ENCODE results near the gene RNASEH2B.

DNA sequence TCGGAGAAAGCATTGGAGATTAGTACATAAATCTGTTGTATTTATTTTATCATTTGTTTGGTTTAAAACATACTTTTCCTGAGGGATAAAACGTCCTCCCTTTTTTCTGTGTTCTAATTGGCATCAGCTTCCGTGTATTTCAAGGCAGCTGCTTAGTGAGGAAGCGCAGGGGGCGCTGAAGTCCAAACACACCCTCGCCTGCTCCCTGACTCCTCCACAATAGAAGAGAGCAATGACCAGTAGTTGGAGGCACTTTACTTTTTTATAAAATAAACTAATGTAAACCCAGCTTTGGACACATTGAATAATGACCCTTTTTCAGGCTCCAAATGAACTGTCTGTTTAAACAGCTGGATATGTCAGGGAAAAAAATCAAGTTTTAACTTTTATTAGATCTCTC is 79.9 kb downstream of the RNASEH2B start:
- TF ChIP-seq, protein P1, sequence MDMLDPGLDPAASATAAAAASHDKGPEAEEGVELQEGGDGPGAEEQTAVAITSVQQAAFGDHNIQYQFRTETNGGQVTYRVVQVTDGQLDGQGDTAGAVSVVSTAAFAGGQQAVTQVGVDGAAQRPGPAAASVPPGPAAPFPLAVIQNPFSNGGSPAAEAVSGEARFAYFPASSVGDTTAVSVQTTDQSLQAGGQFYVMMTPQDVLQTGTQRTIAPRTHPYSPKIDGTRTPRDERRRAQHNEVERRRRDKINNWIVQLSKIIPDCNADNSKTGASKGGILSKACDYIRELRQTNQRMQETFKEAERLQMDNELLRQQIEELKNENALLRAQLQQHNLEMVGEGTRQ (CRISPR knock-in tag; IDR thresholded peaks at IDR 0.05): no peak
- TF ChIP-seq FOXK1 (CRISPR knock-in tag; IDR thresholded peaks at IDR 0.05; ENCODE audit: borderline replicate concordance) (no peak), MYBL2 (IDR thresholded peaks at IDR 0.05; ENCODE audit: low read depth) (no peak), MYBL2 (CRISPR knock-in tag; IDR thresholded peaks at IDR 0.05; ENCODE audit: borderline replicate concordance) (no peak), SMAD1 (IDR thresholded peaks at IDR 0.05; ENCODE audit: low read depth, low read length, partially characterized antibody) (no peak), SIN3A (IDR thresholded peaks at IDR 0.05; ENCODE audit: borderline replicate concordance in 2 of 2, control insufficient read depth in 1 of 2, low read depth in 2 of 2, low read length in 2 of 2) (no peak)

Measured in K562 (cell line).